ENCODE measurements around the gene FLYWCH2. TPM values are rescaled to one million over a fixed set of nuclear protein-coding genes. Genes with fewer than 3 reads are reported as not detected.

FLYWCH2 gene
- total RNA-seq, 1 donor from 2014 or later = 26.9 TPM

DNA sequence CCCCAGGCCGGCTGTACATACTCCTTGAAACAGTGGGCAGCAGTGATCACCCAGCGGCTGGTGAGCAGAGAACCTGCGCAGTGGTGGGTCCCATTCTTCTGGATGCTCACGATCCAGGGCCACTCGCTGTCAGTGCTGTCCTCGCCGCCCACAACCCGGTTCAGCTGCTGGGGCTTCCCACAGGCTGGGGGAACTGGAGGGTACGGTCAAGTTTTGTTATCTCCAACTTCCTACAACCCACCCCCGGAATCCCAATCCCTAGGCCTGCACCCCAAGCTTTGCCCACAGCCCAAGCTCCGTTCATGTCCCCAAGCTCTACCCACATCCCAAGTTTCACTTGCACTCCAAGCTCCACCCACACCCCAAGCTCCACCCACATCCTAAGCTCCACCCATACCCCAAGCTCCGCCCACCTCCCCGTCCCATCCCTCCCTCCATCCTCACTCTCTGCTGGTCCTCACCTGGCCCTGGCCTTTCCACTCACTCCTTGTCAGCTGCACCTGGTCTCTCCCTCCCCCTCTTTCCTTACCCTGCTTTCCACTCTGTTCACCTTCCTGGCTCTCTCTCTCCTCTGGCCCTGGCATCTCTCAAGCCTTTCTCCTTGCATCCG is 26.8 kb upstream of the FLYWCH2 start:
- no peak for DNase-seq (ENCODE audit: low spot score, unreplicated experiment)

DNA sequence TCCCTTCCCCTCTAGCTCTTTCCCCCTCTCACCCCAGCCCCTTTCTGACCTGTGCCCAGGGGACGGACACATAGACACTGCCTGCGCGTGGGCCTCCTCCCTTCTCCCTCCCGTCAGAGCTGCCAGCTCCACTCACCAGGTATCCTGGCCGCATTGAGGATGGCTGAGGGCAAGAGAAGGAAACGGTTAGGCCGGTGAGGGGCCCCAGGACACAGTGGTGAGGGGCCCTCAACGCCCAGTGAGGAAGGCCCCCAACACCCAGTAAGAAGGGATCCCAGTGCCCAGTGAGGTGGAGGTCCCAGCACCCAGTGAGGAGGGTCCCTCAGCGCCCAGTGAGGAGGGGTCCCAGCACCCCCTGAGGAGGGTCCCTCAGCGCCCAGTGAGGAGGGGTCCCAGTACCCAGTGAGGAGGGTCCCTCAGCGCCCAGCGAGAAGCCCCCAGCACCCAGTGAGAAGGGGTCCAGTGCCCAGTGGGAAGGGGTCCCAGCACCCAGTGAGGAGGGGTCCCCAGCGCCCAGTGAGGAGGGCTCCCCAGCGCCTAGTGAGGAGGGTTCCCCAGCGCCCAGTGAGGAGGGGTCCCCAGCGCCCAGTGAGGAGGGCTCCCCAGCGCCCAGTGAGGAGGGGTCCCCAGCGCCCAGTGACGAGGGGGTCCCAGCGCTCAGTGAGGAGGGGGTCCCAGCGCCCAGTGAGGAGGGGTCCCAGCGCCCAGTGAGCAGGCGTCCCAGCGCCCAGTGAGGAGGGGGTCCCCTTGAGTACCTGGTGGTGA is 26.1 kb upstream of the FLYWCH2 start:
- peaks cover 5% of the 10 kb centered on the region for H3K27me3 Mint-ChIP-seq
- H3K4me3 Mint-ChIP-seq (ENCODE audit: low read depth) = peak overlapping the region; percentile 88
- peaks cover 4% of the 10 kb centered on the region for H3K4me1 Mint-ChIP-seq (ENCODE audit: low read depth)
- H3K36me3 Mint-ChIP-seq (ENCODE audit: insufficient read depth) = peaks cover 11% of the 10 kb centered on the region
- TF ChIP-seq, protein P1, sequence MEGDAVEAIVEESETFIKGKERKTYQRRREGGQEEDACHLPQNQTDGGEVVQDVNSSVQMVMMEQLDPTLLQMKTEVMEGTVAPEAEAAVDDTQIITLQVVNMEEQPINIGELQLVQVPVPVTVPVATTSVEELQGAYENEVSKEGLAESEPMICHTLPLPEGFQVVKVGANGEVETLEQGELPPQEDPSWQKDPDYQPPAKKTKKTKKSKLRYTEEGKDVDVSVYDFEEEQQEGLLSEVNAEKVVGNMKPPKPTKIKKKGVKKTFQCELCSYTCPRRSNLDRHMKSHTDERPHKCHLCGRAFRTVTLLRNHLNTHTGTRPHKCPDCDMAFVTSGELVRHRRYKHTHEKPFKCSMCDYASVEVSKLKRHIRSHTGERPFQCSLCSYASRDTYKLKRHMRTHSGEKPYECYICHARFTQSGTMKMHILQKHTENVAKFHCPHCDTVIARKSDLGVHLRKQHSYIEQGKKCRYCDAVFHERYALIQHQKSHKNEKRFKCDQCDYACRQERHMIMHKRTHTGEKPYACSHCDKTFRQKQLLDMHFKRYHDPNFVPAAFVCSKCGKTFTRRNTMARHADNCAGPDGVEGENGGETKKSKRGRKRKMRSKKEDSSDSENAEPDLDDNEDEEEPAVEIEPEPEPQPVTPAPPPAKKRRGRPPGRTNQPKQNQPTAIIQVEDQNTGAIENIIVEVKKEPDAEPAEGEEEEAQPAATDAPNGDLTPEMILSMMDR (IDR thresholded peaks at IDR 0.05; ENCODE audit: unreplicated experiment) = no peak
- DNase-seq (ENCODE audit: low spot score, unreplicated experiment) = no peak
- H3K27ac Mint-ChIP-seq = no peak overlapping the region
- peaks cover 7% of the 10 kb centered on the region for H3K9me3 Mint-ChIP-seq (ENCODE audit: low read depth)

More for the DNA sequence above, 26.8 kb upstream of the FLYWCH2 start:
- no peak overlapping the region for H3K27ac Mint-ChIP-seq
- H3K9me3 Mint-ChIP-seq (ENCODE audit: low read depth) = peaks cover 7% of the 10 kb centered on the region
- peaks cover 1% of the 10 kb centered on the region for H3K27me3 Mint-ChIP-seq
- TF ChIP-seq, protein P1 (IDR thresholded peaks at IDR 0.05; ENCODE audit: unreplicated experiment) = no peak
- H3K4me3 Mint-ChIP-seq (ENCODE audit: low read depth) = peak overlapping the region; percentile 50
- H3K4me1 Mint-ChIP-seq (ENCODE audit: low read depth) = peaks cover 4% of the 10 kb centered on the region
- H3K36me3 Mint-ChIP-seq (ENCODE audit: insufficient read depth) = peaks cover 11% of the 10 kb centered on the region

DNA sequence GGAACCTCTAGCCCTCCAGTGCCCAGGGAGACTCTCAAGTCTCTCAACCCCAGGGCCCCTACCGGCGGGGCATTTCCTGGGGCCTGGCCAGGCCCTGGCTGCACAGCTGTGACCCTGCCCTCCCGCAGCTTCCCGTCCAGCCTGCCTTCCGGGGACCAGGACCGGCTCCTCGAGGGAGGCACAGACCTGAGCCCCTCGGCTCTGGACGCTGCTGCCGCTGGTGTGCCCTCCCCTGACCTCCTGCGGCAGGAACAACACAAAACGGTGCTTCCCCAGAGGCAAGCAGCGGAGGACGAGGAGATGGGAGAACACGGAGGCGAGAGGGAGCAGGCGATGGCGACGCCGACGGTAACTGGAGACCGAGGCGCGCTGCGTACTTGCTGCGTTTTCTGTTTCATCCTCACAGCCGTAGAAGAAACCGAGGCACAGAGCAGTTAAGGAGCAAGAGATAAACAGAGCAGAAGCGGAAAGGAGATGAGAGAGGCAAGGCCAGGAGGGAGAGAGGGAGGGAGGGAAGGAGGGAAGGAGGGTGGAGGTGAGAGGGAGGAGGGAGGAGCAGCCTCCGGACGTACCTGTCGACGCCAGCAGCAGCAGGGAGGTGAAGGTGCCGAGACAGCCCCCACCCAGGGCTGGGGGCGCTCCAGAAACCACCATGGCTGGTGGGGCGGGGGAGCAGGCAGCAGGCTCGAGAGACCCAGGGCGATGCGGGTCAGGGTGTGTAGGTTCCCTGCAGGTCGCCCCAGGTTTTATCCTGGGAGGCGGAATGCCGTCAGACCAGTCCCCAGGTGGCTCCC is 25.4 kb upstream of the FLYWCH2 start, which contains the start of gene PRSS22:
Gene PRSS22, minus strand, starts transcription at position 720 of the 794 bp plus-strand sequence. Its CDS starts 66 bp downstream, at position 654.
- peak; percentile 71 for DNase-seq (ENCODE audit: low spot score, unreplicated experiment)
- Mint-ChIP-seq H3K4me3 (ENCODE audit: low read depth) (peak within 1 kb of the TSS; percentile 88), H3K9me3 (ENCODE audit: low read depth) (peaks cover 7% of the 10 kb centered on the region), H3K27ac (peak within 1 kb of the TSS; percentile 91), H3K4me1 (ENCODE audit: low read depth) (peaks cover 4% of the 10 kb centered on the region), H3K27me3 (peaks cover 5% of the 10 kb centered on the region), H3K36me3 (ENCODE audit: insufficient read depth) (peaks cover 11% of the 10 kb centered on the region)
- TF ChIP-seq, protein P1 (IDR thresholded peaks at IDR 0.05; ENCODE audit: unreplicated experiment) = no peak

DNA sequence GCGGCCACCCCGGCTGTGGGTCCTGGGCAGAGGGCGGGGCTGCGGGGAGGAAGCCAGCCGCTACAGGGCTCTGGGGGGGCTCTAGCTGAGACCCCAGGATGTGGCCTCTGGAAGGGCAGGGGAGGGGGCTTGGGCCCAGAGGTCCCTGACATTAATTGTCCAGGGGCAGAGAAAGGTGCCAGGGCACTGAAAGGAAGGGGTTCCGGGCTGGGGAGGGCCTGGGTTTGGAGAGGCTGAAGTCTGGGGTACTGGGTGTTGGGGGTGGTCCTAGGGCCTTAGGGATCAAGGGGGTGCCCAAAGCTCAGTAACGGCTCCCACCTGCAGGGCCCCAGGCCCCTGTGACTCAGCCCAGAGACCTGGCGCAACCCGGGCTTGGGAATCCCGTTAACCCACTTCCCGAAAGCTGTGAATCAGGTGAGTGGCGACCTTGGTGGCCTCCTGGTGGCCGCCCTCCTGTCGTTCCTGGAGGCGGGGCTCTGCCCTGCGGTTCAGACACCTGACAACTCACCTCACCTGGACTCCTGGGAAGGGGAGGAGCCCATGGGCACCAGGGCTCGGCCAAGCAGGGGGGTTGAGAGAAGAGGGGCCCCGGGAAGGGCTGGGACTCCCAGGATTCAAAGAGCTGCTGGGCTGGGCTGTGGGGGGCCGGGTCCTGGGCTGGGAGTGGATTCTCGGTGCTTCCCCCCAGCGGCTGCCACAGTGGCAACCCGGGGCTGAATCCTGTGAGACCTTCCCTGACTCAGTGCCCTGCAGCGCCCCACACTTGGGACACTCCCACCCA is 24.6 kb upstream of the FLYWCH2 start:
- H3K27ac Mint-ChIP-seq = peak overlapping the region; percentile 91
- DNase-seq (ENCODE audit: low spot score, unreplicated experiment) = peak; percentile 74
- peaks cover 5% of the 10 kb centered on the region for H3K27me3 Mint-ChIP-seq
- TF ChIP-seq, protein P1 (IDR thresholded peaks at IDR 0.05; ENCODE audit: unreplicated experiment) = peak; percentile 49
- H3K9me3 Mint-ChIP-seq (ENCODE audit: low read depth) = peaks cover 7% of the 10 kb centered on the region
- peaks cover 11% of the 10 kb centered on the region for H3K36me3 Mint-ChIP-seq (ENCODE audit: insufficient read depth)
- H3K4me1 Mint-ChIP-seq (ENCODE audit: low read depth) = peaks cover 4% of the 10 kb centered on the region
- H3K4me3 Mint-ChIP-seq (ENCODE audit: low read depth) = peak overlapping the region; percentile 88
